ENCODE data around the gene KPNB1. TPM values are rescaled to one million over a fixed set of nuclear protein-coding genes. Genes with fewer than 3 reads are reported as not detected.

Gene KPNB1
- total and polyA plus RNA-seq, 2 of the 8 experiments (the other 6 are each of a cell fraction or from before 2014, with no cell fraction given), result 171 to 625 TPM

DNA sequence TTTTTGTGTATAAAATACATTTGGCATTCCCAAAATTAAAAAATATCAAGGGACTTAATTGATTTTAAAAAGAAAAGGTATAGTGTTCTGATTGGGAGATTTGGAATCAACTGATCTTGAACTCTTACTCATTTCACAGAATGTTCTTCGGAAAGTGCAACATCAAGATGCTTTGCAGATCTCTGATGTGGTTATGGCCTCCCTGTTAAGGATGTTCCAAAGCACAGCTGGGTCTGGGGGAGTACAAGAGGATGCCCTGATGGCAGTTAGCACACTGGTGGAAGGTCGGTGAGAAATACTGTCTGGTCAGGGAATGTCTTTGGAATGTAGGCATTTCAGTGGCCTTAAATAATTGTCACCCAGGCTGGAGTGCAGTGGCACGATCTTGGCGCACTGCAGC lies 24.8 kb downstream of the KPNB1 start:
- Histone ChIP-seq H2BK20ac (ENCODE audit: low read length) (no peak overlapping the region), H2BK15ac (ENCODE audit: low read length) (no peak overlapping the region), H3K4me2 (ENCODE audit: insufficient read depth in 1 of 2, low read depth in 2 of 2, low read length in 2 of 2) (no peak overlapping the region), H3K14ac (ENCODE audit: insufficient read length) (no peak overlapping the region), H3K9me3 (ENCODE audit: insufficient read depth in 2 of 2, low read depth in 1 of 2, low read length in 1 of 2) (no peaks in the 10 kb centered on the region), H3K18ac (ENCODE audit: extremely low read depth, low read length) (no peak overlapping the region), H4K91ac (replicated peaks; ENCODE audit: insufficient read length, low read length) (no peak overlapping the region), H3K4ac (replicated peaks; ENCODE audit: insufficient read length, low read depth, low read length) (no peak overlapping the region), H3K4me1 (replicated peaks in 1 of 4; ENCODE audit: control insufficient read depth in 3 of 4, insufficient read depth in 4 of 4, low read length in 3 of 4) (no peaks in the 10 kb centered on the region), H3K79me2 (ENCODE audit: control insufficient read depth in 1 of 2, insufficient read depth in 2 of 2, low read length in 2 of 2) (0 out of 4 replicates have a peak, but pooled peaks cover 0 to 12% of the 10 kb centered on the region in 2 experiments), H3K4me3 (ENCODE audit: extremely low read depth in 1 of 4, insufficient read depth in 2 of 4, low read depth in 3 of 4, low read length in 4 of 4) (no peak overlapping the region), H3K56ac (replicated peaks; ENCODE audit: insufficient read length, low read depth, low read length) (no peak overlapping the region), H4K5ac (ENCODE audit: insufficient read length, low read depth, low read length) (no peak overlapping the region), H3K23me2 (ENCODE audit: low read depth, low read length) (no peaks in the 10 kb centered on the region), H2BK5ac (ENCODE audit: low read depth, low read length) (no peak overlapping the region), H4K8ac (ENCODE audit: extremely low read depth, insufficient read depth, low read length) (no peak overlapping the region; the same call in 1 of the 2 replicates), H3K23ac (ENCODE audit: insufficient read length) (no peak overlapping the region), H2BK12ac (ENCODE audit: low read depth, low read length) (no peak overlapping the region), H2AFZ (ENCODE audit: low read length) (no peak overlapping the region), H3K36me3 (ENCODE audit: control insufficient read depth in 2 of 4, insufficient read depth in 4 of 4, low read length in 3 of 4) (peaks cover 75 to 99% (median 96%) of the 10 kb centered on the region in 4 experiments), H3K79me1 (ENCODE audit: low read depth, low read length) (no peaks in the 10 kb centered on the region; the same call in none of the 2 replicates), H2AK5ac (ENCODE audit: low read depth, low read length) (no peak overlapping the region), H3K27me3 (replicated peaks in 1 of 4; ENCODE audit: control insufficient read depth in 3 of 4, extremely low read depth in 1 of 4, insufficient read depth in 3 of 4, low read length in 3 of 4) (no peaks in the 10 kb centered on the region; a peak in 1 of 7 replicates), H3K27ac (ENCODE audit: low read depth, low read length) (no peak overlapping the region), H4K20me1 (replicated peaks in 1 of 2; ENCODE audit: control insufficient read depth in 1 of 2, insufficient read depth in 2 of 2, low read length in 2 of 2) (peaks cover 3 to 16% of the 10 kb centered on the region in 2 experiments), H2BK120ac (replicated peaks; ENCODE audit: low read depth, low read length) (no peak overlapping the region), H3K9ac (replicated peaks in 1 of 4; ENCODE audit: extremely low read depth in 1 of 4, low read depth in 3 of 4, low read length in 3 of 4) (no peak overlapping the region; a peak in 1 of 7 replicates)
- WGBS, 2 experiments (ENCODE audit: extremely low coverage in 1 of 2, insufficient coverage in 1 of 2, insufficient read length in 1 of 2, insufficient replicate concordance in 2 of 2, low coverage in 1 of 2, low lambda C conversion rate in 2 of 2, missing lambda C conversion rate in 1 of 2), result 97% methylated on average over 4 of the region's 4 CpGs; no CpG with 5 or more reads in 1 of the 2 experiments
- ChIA-PET POLR2A (ENCODE audit: partially characterized antibody) (interaction anchor here (2.0 to 46.3 kb wide), 3 partner anchors 7 to 68 kb away, joined by 8 to 1575 read pairs (median 1575); partner anchors contain the start of genes KPNB1 and TBKBP1), CTCF (ENCODE audit: partially characterized antibody) (interaction anchor here (1.4 to 10.3 kb wide), 2 partner anchors 10 to 18 kb away, joined by 3 to 107 read pairs; no protein-coding TSS in a partner anchor)
- FAIRE-seq, result no peak
- TF ChIP-seq TAF7 (optimal IDR thresholded peaks at IDR 0.05; ENCODE audit: borderline replicate concordance, low read depth, low read length) (no peak), FOSL1 (IDR thresholded peaks at IDR 0.05; ENCODE audit: insufficient read depth, low read depth, low read length) (no peak), POLR2A (IDR thresholded peaks at IDR 0.05; ENCODE audit: control extremely low read depth in 1 of 2, low read depth in 2 of 2, low read length in 2 of 2) (0 out of 3 replicates have a peak, but pooled peaks of 1 of the 2 experiments have one; percentile 8)
- DNase-seq (ENCODE audit: low read depth in 1 of 2, low spot score in 2 of 2), result no peak
